ENCODE data around the gene RPL18. TPM values are rescaled to one million over a fixed set of nuclear protein-coding genes. Genes with fewer than 3 reads are reported as not detected.

RPL18 gene
- total and polyA plus RNA-seq, 9 of the 15 experiments (the other 6 are each of a cell fraction or from before 2014, with no cell fraction given), result 312 to 2,635 (median 1,653) TPM

DNA sequence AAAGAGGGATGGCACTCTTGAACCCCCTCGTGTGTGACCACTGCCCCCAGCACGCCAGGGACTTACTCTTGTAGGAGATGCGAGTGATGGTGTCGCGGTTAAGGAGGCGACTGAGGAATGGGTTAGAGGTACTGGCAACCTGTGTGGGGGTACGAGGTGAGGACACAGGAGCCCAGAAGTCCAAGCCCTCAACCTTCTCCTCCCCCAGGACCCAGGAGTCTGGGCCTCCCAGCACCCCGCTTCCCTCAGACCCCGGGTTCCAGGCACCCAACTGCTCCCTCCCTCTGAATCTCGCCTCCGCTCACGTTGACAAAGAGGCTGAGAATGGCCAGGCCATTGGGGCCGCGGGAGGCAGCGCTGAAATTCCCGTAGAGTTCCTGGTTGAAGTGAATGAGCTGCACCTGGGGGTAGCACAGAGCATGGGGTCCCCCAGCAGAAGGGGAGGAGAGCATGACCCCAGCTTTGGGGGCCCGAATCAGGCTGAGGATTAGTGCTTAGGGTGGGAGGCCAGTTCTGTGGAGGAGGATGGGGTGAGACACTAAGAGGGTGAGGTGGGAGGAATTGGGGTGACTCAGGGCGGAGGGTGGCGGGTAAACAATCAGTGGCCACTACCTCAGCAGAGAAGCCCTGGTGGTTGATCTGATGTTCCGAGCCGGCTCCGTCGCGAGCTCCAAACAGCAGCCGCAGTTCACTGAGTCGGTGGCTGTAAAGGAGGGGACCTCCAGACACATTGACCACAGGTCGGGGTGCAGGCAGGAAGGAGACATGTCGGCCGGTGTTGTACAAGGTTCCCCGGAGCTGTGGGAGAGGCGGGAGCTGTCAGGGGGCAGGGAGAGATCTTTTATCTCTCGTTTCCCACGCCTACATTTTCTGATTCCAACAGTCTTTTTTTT, 20.8 kb upstream of the RPL18 start (continued):
- TF ChIP-seq, protein P1, sequence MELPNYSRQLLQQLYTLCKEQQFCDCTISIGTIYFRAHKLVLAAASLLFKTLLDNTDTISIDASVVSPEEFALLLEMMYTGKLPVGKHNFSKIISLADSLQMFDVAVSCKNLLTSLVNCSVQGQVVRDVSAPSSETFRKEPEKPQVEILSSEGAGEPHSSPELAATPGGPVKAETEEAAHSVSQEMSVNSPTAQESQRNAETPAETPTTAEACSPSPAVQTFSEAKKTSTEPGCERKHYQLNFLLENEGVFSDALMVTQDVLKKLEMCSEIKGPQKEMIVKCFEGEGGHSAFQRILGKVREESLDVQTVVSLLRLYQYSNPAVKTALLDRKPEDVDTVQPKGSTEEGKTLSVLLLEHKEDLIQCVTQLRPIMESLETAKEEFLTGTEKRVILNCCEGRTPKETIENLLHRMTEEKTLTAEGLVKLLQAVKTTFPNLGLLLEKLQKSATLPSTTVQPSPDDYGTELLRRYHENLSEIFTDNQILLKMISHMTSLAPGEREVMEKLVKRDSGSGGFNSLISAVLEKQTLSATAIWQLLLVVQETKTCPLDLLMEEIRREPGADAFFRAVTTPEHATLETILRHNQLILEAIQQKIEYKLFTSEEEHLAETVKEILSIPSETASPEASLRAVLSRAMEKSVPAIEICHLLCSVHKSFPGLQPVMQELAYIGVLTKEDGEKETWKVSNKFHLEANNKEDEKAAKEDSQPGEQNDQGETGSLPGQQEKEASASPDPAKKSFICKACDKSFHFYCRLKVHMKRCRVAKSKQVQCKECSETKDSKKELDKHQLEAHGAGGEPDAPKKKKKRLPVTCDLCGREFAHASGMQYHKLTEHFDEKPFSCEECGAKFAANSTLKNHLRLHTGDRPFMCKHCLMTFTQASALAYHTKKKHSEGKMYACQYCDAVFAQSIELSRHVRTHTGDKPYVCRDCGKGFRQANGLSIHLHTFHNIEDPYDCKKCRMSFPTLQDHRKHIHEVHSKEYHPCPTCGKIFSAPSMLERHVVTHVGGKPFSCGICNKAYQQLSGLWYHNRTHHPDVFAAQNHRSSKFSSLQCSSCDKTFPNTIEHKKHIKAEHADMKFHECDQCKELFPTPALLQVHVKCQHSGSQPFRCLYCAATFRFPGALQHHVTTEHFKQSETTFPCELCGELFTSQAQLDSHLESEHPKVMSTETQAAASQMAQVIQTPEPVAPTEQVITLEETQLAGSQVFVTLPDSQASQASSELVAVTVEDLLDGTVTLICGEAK (IDR thresholded peaks at IDR 0.05), result peak; percentile 54; the same call in 1 of the 2 replicates
- TF ChIP-seq, protein P1 (CRISPR knock-in tag; IDR thresholded peaks at IDR 0.05), result no peak
- TF ChIP-seq, protein P2, sequence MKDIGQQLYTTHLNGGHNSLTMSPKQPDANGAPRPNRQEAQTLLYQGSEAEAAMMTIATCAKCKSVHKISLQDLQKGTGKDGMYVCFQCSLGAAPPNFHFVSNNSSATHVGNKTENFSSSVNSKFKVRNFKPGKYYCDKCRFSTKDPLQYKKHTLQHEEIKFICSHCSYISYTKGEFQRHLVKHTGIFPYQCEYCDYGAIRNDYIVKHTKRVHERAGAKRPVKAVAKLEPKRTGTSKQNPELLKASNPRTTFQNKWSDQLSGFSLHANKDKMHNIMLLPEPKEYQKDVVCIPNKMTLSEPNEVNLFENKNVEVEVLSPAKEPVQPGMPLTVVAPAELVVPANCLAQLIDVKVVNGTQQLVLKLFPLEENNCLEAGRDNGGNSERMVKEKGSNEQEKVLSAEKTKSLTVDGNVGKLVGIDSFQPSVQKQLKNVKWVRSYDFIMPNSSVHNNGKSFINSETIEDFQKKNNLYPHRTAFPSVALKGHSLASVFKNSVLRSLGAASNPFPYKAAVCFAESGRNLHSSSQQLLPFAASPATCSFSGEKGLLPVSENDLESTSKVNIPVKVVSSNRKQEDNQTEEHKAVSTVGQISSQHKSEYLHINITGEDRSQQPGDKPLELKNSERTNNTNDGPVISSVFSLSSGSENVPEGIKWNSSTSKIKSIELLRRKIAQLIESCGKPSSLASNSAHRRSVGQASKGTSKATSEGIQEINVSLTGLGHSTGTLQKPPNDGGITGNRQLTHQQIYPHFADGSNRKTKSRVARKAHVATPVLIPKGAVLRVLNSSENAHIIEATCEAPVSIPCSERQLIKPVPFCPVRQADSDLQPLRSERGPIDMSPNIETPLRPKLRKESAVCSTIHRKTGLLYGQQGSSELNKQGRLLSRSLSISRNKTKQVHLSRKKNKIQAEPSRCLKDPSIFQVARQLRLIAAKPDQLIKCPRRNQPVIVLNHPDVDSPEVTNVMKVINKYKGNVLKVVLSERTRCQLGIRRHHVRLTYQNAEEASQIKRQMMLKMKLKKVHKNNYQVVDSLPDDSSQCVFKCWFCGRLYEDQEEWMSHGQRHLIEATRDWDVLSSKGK (CRISPR knock-in tag; IDR thresholded peaks at IDR 0.05), result no peak
- TF ChIP-seq, protein P3, sequence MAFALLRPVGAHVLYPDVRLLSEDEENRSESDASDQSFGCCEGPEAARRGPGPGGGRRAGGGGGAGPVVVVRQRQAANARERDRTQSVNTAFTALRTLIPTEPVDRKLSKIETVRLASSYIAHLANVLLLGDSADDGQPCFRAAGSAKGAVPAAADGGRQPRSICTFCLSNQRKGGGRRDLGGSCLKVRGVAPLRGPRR (CRISPR knock-in tag; IDR thresholded peaks at IDR 0.05), result no peak
- no peak for TF ChIP-seq HCFC1 (IDR thresholded peaks at IDR 0.05; ENCODE audit: low read depth, low read length)
- peak; percentile 54 for TF ChIP-seq TAF1 (IDR thresholded peaks at IDR 0.05; ENCODE audit: control insufficient read depth, extremely low read depth, insufficient read depth, low read length, severe bottlenecking)
- TF ChIP-seq HIVEP1 (CRISPR knock-in tag; IDR thresholded peaks at IDR 0.05), result no peak

Measured in K562 (cell line).